ENCODE data around the gene IL3RA.
"Not testable (repeated sequence)": the region's sequence is repeated elsewhere in the genome, so short reads cannot be mapped to it uniquely, and the experiment has no call there.

The IL3RA gene

DNA sequence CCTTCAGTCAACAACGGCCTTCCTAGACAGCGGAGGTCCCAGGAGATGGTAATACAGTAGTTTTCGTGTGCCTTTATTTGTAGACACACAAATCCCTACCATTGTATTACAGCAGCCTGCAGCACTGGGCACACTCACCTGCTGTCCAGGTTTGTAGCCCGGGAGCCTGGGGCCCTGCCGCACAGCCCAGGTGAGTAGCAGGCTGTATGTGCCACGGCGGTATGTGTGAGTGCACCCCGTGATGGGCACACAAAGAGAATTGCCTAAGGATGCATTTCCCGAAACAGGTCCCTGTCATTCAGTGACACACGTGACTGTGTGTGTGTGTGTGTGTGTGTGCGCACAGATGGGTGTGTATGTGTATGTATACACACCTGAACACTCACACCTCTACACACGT, 63.5 kb downstream of the IL3RA start:
- ChIA-PET POLR2A (ENCODE audit: low non-redundant PET) (no interaction called here), CTCF (no interaction called here)
- H3K27ac ChIP-seq, result no peak overlapping the region
- TF ChIP-seq CTCF (conservative IDR thresholded peaks at IDR 0.05; ENCODE audit: low read depth), result no peak
- no peak for DNase-seq (ENCODE audit: low spot score)

GRCh38 chrX:1400742-1401471, 64.3 kb downstream of the IL3RA start:
- CTCF ChIA-PET, result no interaction called here
- peak overlapping the region; percentile 34; the same call in 1 of the 2 replicates for H3K27ac ChIP-seq
- DNase-seq (ENCODE audit: low spot score), result no peak
- no peak for TF ChIP-seq CTCF (conservative IDR thresholded peaks at IDR 0.05; ENCODE audit: low read depth)
- POLR2A ChIA-PET (ENCODE audit: low non-redundant PET), result no interaction called here

GRCh38 chrX:1401611-1402430, 65.2 kb downstream of the IL3RA start:
- DNase-seq (ENCODE audit: low spot score), result no peak
- TF ChIP-seq CTCF (conservative IDR thresholded peaks at IDR 0.05; ENCODE audit: low read depth), result no peak
- CTCF ChIA-PET, result no interaction called here
- no peak overlapping the region for H3K27ac ChIP-seq
- POLR2A ChIA-PET (ENCODE audit: low non-redundant PET), result no interaction called here

- H3K27ac ChIP-seq, result no peak overlapping the region
- POLR2A ChIA-PET (ENCODE audit: low non-redundant PET), result no interaction called here
- DNase-seq (ENCODE audit: low spot score), result no peak
- TF ChIP-seq CTCF (conservative IDR thresholded peaks at IDR 0.05; ENCODE audit: low read depth), result no peak
- CTCF ChIA-PET, result no interaction called here
Observed at GRCh38 chrX:1403228-1403627, 66.6 kb downstream of the IL3RA start.

- DNase-seq (ENCODE audit: low spot score); CTCF ChIA-PET; H3K27ac ChIP-seq; POLR2A ChIA-PET (ENCODE audit: low non-redundant PET): not testable (repeated sequence)
Observed at GRCh38 chrX:1403867-1404266, 67.3 kb downstream of the IL3RA start.

DNA sequence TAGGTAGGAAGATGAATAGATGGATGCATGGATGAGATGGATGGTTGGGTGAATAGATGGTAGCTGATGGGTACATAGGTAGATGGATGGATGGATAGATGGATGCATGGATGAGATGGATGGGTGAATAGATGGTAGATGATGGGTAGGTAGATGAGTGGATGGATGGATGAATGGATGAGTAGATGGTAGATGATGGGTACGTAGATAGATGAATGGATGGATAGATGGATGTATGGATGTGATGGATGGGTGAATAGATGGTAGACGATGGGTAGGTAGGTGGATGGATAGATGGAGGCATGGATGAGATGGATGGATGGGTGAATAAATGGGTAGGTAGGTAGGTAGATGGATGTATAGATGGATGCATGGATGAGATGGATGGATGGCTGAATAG, 69.2 kb downstream of the IL3RA start:
- DNase-seq (ENCODE audit: low spot score); CTCF ChIA-PET; POLR2A ChIA-PET (ENCODE audit: low non-redundant PET); H3K27ac ChIP-seq: not testable (repeated sequence)

DNA sequence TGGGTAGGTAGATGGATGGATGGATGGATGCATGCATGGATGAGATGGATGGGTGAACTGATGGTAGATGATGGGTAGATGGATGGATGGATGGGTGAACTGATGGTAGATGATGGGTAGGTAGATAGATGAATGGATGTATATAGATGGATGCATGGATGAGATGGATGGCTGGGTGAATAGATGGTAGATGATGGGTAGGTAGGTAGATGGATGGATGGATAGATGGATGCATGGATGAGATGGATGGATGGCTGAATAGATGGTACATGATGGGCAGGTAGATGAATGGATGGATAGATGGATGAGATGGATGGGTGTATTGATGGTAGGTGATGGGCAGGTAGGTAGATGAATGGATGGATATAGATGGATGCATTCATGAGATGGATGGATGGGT, 70.5 kb downstream of the IL3RA start:
- no peak for DNase-seq (ENCODE audit: low spot score)
- TF ChIP-seq CTCF (conservative IDR thresholded peaks at IDR 0.05; ENCODE audit: low read depth), result no peak
- CTCF ChIA-PET, result no interaction called here
- POLR2A ChIA-PET (ENCODE audit: low non-redundant PET), result no interaction called here
- no peak overlapping the region for H3K27ac ChIP-seq
